KOPT-K1 (cell line): ENCODE measurements around the gene CCDC73.
"Not testable (repeated sequence)": the region's sequence is repeated elsewhere in the genome, so short reads cannot be mapped to it uniquely, and the experiment has no call there.

Source experiments
- H3K27ac ChIP-seq: fragments of 200-600 bp; sonication (generic); 2 replicates; pipeline ENCODE4 v1.5.1; 2016; ENCODE audit warnings: antibody characterized with exemption, mild to moderate bottlenecking, low read depth, low read length; ENCODE audit not compliant: poor library complexity, severe bottlenecking
- H3K36me3 ChIP-seq: fragments of 200-600 bp; sonication (generic); 2 replicates; pipeline ENCODE4 v1.5.1; 2017; ENCODE audit warnings: antibody characterized with exemption, mild to moderate bottlenecking, low read length, moderate library complexity; ENCODE audit not compliant: insufficient read depth
- H3K9me3 ChIP-seq: fragments of 200-600 bp; sonication (generic); 2 replicates; pipeline ENCODE4 v1.5.1; 2017; ENCODE audit warnings: antibody characterized with exemption, low read length, mild to moderate bottlenecking; ENCODE audit not compliant: insufficient read depth, poor library complexity, severe bottlenecking

The CCDC73 gene

GRCh38 chr11:32779136-32779535 lies 15.3 kb downstream of the CCDC73 start:
- Histone ChIP-seq H3K27ac (no peak overlapping the region), H3K36me3 (no peaks in the 10 kb centered on the region)

GRCh38 chr11:32775908-32776307 lies 18.6 kb downstream of the CCDC73 start:
- Histone ChIP-seq H3K9me3 (no peaks in the 10 kb centered on the region), H3K36me3 (no peaks in the 10 kb centered on the region), H3K27ac (peak overlapping the region; percentile 51)

More at GRCh38 chr11:32779136-32779535, 15.3 kb downstream of the CCDC73 start:
- no peaks in the 10 kb centered on the region for H3K9me3 ChIP-seq

- H3K27ac ChIP-seq = no peak overlapping the region
- no peaks in the 10 kb centered on the region for H3K9me3 ChIP-seq
- H3K36me3 ChIP-seq = no peaks in the 10 kb centered on the region
Observed at GRCh38 chr11:32774081-32774480, 20.4 kb downstream of the CCDC73 start.

GRCh38 chr11:32772731-32773130 lies 21.7 kb downstream of the CCDC73 start:
- Histone ChIP-seq H3K36me3 (no peaks in the 10 kb centered on the region), H3K9me3 (no peaks in the 10 kb centered on the region), H3K27ac (no peak overlapping the region)

GRCh38 chr11:32761774-32762173 lies 32.7 kb downstream of the CCDC73 start:
- H3K9me3 ChIP-seq, H3K27ac ChIP-seq, H3K36me3 ChIP-seq: not testable (repeated sequence)

GRCh38 chr11:32758291-32758690 lies 36.2 kb downstream of the CCDC73 start:
- no peaks in the 10 kb centered on the region for H3K9me3 ChIP-seq
- H3K27ac ChIP-seq = no peak overlapping the region

GRCh38 chr11:32753181-32753580 lies 41.3 kb downstream of the CCDC73 start:
- not testable (repeated sequence) for H3K27ac ChIP-seq, H3K36me3 ChIP-seq, H3K9me3 ChIP-seq

More at GRCh38 chr11:32758291-32758690, 36.2 kb downstream of the CCDC73 start:
- no peaks in the 10 kb centered on the region for H3K36me3 ChIP-seq

- Histone ChIP-seq H3K9me3 (no peaks in the 10 kb centered on the region), H3K36me3 (no peaks in the 10 kb centered on the region), H3K27ac (no peak overlapping the region)
Observed at GRCh38 chr11:32752001-32752400, 42.5 kb downstream of the CCDC73 start.

- Histone ChIP-seq H3K9me3 (no peaks in the 10 kb centered on the region), H3K27ac (no peak overlapping the region), H3K36me3 (no peaks in the 10 kb centered on the region)
Observed at GRCh38 chr11:32751381-32751780, 43.1 kb downstream of the CCDC73 start.

- Histone ChIP-seq H3K36me3 (no peaks in the 10 kb centered on the region), H3K9me3 (no peaks in the 10 kb centered on the region), H3K27ac (no peak overlapping the region)
Observed at GRCh38 chr11:32729976-32730375, 64.5 kb downstream of the CCDC73 start.

- Histone ChIP-seq H3K36me3 (no peaks in the 10 kb centered on the region), H3K27ac (no peak overlapping the region), H3K9me3 (no peaks in the 10 kb centered on the region)
Observed at GRCh38 chr11:32723332-32723731, 71.1 kb downstream of the CCDC73 start.

GRCh38 chr11:32722255-32722654 lies 72.2 kb downstream of the CCDC73 start:
- Histone ChIP-seq H3K36me3 (no peaks in the 10 kb centered on the region), H3K27ac (no peak overlapping the region), H3K9me3 (no peaks in the 10 kb centered on the region)

- H3K27ac ChIP-seq = no peak overlapping the region
- H3K36me3 ChIP-seq = no peaks in the 10 kb centered on the region
- no peaks in the 10 kb centered on the region for H3K9me3 ChIP-seq
Observed at GRCh38 chr11:32713496-32713895, 81.0 kb downstream of the CCDC73 start.

- not testable (repeated sequence) for H3K36me3 ChIP-seq, H3K27ac ChIP-seq
- H3K9me3 ChIP-seq = peaks cover 16% of the 10 kb centered on the region
Observed at GRCh38 chr11:32708978-32709377, 85.5 kb downstream of the CCDC73 start.

- Histone ChIP-seq H3K36me3 (no peaks in the 10 kb centered on the region), H3K9me3 (peaks cover 19% of the 10 kb centered on the region), H3K27ac (no peak overlapping the region)
Observed at GRCh38 chr11:32706985-32707741, 87.3 kb downstream of the CCDC73 start.

- Histone ChIP-seq H3K9me3 (peaks cover 19% of the 10 kb centered on the region), H3K27ac (no peak overlapping the region)
Observed at GRCh38 chr11:32705309-32706033, 89.0 kb downstream of the CCDC73 start.

More at GRCh38 chr11:32705309-32706033, 89.0 kb downstream of the CCDC73 start:
- H3K36me3 ChIP-seq = no peaks in the 10 kb centered on the region
